Measurements from ENCODE around the gene ACKR3.

The ACKR3 gene

DNA sequence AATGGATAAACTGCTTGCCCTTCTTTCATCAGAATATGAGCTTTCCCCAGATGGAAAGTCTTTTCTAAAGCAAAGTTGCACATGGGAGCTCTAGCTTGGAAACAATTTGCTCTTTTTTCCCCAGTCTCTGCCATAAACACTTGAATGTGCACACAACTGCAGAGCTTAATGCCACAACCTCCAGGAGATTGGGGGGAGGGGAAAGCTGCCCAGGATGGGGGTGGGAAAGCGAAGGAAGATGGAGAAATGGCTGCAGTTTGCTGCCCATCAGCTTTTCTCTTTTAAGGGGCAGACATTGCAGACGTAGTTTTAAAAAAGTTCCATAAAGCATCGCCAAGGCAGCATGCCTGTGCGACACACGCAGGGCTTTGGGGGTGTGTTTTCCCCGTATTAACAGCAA lies 1.5 kb downstream of the ACKR3 start:
- DNase-seq: no peak

DNA sequence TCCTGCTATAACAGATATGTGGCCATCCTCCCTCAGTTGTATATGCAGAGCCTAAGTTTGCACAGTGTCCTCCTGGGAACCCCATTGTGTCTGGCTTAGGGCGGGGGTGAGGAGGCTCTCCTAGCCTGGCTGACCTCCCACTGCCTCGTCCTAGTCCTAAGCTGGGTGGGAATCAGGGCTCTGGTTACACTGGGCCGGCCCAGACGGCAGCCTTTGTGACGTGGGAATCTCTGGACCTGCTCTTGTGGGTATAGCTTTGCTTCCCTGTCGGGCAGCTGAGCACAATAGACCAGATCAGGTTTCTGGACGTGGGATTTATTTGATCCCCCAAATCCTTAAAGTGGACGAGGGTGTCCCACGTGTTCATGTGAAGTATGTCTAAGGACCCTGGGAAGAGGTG lies 2.9 kb downstream of the ACKR3 start:
- DNase-seq: no peak

DNA sequence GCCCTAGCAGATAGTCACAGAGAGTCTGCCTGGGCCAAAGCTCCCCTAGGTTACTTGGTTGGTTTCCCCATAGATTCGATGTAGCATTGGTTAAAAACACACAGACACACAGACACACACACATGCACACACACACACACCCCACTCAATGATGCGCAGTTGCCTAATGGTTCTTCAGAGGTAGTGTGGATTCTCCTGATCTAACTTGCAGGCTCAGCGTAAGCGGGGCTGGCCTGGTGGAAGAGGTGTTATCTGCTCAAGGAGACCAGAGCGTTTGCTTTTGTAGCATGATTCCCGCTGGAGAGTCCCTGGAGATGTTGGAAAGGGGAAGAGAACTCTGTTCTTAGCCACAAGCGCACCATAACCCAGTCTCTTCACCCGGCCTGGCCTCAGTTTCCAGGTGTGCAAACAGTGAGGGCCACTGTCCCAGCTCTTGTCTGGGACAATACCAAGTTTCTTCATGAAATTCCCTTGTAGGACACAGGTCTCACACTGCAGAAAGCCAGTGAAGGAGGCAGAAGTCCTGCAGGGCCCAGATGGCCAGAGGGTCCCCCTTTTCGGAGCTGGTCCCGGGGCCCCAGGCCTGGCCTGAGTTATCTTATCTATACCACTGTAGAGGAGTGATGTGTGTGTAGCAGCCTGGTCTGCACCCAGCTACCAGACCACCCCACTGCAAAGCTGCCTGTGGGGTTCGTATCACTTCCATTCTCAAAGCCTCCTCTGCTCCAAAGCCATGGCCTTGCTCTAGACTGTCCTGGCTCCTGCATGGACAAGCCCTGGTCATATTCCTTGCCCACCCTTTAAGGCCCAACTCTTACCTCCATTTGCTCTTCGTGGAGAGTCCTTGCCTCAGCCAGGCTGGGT lies 3.7 kb downstream of the ACKR3 start:
- no peak for DNase-seq

DNA sequence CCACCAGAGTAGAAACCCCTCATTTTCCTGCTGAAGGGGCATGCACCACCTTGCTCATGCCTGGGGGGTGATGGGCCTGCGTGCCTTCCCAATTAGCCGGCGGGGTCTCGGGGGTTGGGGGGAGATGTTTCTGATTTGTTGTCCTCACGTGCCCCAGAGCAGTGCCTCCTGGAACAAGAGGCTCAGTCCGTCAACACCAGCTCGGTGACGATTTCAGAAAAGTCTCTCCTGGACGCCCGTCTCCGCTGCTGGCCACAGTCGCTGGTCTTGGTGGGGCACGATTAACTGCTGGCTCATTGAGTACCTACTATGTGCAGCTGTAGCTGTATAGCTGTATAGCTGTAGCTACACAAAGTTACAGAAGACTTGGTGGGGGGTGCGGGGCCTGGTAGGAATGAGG lies 4.4 kb downstream of the ACKR3 start:
- no peak for DNase-seq

DNA sequence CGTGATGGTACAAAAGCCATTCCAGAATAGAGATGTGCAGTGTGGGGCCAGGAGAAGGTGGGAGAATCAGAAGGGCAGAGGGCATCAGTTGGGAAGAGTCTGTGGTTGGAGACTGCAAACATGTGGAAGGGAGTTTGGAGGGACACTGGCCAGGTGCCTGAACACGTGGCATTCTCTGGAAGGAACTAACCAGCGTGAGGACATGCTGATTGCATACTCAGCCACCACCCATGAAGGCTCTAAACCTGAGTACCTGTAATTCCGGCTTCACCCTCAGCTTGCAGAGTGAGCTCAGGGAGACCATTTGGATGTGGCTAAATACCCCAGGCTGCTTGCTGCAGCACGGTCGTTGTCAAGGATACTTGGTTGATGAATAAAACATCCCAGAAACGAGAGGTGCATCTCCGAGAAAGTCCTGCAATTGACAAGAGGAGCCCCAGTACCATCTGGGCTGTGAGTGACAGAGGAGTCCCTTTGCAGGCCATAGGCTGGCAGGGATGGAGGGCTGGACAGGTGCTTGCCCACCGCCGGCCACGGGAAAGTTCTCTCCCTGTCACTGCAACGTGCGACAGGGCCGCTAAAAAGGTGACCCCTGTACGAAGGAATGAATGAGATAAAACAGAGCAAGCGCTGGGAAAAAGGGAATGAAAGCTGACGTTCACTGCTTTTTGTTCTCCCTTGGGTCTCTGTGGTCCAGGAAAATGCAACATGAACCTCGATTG lies 5.0 kb downstream of the ACKR3 start:
- no peak for DNase-seq

DNA sequence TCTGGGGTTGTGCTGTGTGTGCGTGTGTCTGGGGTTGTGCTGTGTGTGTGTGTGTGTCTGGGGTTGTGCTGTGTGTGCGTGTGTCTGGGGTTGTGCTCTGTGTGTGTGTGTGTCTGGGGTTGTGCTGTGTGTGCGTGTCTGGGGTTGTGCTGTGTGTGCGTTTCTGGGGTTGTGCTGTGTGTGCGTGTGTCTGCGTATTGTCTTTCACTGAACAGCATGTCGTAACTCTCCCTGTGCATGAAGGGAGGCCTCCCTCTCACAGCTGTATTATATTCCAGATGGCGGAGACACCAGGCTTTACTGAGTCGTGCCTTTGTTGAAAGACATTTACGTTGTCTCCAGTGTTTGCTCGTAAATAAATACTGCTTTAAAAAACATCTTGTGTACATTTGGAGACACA lies 5.9 kb downstream of the ACKR3 start:
- DNase-seq: no peak

DNA sequence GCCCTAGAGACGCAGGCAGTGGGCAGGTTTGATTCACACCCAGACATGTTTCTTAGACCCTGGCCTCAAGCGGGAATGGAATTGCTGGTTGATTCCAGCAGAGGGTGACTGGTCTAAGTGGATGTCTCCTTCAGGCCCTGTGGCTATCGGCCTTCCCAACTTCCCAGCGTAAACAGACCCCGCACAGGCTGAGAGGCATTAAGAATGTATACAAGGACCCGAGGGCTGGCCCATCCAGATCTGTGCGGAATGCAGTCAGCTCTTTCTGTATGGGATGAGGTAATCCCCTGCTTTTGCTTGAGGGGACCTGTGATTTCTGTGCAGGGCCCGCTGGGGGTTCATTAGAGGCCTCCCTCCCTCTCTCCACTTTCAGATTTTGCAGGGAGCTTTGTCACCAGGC lies 6.5 kb downstream of the ACKR3 start:
- no peak for DNase-seq

DNA sequence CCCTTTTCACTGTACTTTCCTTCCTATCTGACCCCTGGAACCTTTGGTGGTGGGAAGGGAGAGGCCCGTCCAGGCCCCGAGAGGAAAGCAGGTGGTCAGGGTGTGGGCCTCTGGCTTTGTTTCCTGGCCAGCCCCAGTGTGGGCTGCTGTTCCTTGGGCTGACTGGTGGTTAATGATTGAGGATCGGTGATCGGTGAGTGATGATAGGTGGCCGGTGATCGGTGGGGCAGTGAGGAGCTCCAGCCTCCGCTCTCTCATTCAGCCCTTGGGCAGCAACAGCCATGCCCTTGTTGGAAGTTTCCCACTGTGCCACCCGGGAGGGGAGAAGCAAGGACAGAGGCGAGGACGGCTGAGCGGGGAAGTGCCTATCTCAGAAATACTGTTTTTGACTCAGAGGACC lies 7.3 kb downstream of the ACKR3 start:
- no peak for DNase-seq

DNA sequence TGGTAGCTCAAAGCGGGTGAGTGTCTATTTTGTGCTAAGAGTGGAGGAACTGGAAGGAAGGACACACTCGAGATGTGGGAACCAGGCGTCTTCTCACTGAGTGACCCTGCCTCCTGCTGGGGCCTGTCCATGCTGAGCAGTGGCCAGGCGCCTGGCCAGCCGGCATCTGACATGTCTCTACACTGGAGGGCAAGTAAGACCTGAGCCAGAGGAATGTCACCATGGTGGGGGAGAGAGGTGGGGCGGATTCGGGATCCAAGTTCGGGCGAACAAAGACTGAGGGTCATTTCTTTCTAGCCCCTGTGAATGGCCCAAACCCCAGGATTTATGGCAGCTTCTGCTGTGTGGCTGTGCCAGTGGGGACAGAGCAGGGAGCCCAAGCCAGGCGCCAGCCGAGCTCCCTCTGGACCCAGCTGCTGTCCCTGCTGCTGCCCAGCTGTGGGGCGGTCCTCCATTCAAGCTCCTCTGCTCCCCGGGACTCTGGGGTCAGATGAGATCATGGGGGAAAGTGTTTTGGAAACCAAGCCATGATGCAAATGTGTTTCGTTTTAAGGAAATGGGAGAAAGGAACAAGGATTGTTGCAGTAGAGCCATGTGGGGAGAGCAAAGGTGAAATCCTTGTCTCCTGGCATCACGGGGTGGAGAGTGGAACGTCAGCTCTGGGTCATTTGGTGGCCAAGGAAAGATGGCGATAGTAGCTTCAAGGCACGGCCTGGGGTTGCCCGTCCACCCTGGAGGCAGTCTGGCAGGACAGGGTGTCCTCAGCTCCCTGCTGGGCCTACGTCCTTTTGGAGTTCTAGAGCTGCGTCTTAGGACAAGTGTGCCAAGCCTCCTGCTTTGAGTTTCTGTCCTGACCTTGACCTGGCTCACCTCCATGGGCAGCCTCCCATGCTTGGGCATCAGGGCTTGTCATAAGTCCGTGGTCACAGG lies 8.1 kb downstream of the ACKR3 start:
- DNase-seq: no peak

DNA sequence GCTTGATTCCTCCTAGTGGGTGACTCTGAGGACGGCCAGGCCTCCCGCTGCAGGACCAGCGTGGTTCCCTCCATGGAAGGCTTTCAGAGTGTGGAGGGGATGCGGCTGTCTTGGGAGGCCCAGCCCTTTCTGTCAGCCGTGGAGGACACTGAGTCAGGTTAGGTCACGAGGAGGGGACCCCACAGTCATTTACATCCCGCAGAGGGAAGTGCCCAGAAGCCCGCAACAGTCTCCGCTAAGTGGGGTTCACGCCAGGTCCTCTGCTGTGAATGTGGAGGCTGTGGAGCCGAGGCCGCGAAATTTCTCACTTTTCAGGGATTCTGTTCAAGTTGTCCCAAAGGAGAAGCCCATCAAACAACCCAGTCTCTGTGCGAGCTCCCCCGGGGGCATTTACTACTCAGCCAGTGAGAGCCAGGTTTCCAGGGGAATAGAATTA lies 8.8 kb downstream of the ACKR3 start:
- DNase-seq: no peak

DNA sequence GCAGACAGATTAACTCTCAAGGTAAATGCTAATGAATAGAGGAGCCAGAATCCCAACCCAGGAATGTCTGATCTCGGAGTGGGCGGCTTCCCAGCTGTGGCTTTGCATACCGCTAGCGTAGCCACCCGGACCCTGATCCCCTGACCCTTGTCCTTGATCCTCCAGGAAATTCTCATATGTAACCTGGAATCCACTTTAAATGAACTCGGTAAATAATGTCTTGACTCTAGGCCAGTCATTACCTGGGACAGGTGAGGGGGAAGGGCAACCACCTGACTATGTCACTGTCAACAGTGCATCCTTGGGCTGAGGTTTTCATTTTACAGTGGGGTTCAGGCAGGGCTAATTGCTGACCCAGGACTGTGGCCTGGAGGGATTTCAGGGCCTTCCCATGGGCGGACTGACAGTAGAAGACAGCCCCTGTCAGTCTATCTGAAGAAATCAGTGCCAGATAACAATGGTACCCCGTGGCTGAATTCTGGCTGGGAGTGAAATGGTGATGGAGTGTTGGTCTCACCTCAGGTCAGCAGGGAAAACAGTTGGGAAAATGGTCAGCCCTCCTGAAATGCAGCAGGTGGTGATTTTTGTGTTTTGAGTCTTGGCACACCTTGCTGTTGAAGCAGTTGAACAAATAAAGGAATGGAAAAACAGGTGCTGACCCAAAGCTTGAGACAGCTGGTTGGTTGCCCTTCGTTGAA lies 9.6 kb downstream of the ACKR3 start:
- no peak for DNase-seq

DNA sequence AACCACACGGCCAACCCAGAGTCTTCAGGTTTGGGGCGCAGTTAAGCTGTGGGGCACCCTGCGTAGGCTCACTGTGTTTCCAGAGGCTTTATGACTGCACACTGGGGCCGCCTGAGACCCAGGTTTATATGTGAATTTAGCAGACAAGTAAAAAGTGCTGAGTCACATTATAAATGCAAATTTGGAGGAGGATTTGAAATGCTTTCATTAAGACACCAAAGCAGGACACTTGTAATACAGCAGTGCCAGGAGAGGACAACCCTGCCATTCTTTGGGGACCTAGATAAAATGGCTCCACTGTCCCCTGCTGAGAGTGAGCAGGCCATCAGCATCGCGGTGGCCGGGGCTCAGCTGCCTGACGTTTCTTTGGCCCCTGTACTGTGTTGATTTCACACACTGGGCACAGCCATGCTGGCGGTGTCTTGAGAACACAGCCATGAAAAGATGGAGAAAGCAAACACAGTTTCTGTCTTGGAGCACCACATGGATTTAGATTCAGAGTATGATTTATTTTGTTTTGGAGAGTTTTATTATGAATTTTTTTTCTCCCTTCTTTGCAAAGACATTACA lies 10.2 kb downstream of the ACKR3 start:
- no peak for DNase-seq

DNA sequence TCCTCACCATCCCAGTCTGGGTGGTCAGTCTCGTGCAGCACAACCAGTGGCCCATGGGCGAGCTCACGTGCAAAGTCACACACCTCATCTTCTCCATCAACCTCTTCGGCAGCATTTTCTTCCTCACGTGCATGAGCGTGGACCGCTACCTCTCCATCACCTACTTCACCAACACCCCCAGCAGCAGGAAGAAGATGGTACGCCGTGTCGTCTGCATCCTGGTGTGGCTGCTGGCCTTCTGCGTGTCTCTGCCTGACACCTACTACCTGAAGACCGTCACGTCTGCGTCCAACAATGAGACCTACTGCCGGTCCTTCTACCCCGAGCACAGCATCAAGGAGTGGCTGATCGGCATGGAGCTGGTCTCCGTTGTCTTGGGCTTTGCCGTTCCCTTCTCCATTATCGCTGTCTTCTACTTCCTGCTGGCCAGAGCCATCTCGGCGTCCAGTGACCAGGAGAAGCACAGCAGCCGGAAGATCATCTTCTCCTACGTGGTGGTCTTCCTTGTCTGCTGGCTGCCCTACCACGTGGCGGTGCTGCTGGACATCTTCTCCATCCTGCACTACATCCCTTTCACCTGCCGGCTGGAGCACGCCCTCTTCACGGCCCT lies 11.2 kb downstream of the ACKR3 start:
- DNase-seq: no peak

DNA sequence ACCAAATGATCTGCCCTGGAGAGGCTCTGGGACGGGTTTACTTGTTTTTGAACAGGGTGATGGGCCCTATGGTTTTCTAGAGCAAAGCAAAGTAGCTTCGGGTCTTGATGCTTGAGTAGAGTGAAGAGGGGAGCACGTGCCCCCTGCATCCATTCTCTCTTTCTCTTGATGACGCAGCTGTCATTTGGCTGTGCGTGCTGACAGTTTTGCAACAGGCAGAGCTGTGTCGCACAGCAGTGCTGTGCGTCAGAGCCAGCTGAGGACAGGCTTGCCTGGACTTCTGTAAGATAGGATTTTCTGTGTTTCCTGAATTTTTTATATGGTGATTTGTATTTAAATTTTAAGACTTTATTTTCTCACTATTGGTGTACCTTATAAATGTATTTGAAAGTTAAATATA lies 11.9 kb downstream of the ACKR3 start:
- DNase-seq: no peak

DNA sequence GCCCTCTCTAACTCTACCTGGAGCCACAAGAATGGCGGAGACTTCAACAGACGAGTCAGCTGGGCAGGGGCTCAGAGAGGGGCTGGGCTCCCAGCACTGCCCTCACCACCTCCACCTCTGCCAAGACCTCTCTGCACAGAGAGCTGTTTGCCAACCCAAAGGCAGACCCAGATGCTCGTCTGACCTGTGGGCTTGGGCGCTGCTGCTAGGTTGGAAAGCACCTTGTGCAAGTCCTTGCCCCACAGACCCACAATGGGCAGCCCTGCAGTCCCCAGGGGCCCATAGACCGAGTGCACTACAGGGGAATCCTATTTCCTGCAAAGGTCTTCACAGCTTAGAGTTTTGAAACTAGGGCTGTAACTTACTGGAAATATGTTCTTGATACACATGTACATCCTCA lies 13.3 kb downstream of the ACKR3 start:
- DNase-seq: no peak

DNA sequence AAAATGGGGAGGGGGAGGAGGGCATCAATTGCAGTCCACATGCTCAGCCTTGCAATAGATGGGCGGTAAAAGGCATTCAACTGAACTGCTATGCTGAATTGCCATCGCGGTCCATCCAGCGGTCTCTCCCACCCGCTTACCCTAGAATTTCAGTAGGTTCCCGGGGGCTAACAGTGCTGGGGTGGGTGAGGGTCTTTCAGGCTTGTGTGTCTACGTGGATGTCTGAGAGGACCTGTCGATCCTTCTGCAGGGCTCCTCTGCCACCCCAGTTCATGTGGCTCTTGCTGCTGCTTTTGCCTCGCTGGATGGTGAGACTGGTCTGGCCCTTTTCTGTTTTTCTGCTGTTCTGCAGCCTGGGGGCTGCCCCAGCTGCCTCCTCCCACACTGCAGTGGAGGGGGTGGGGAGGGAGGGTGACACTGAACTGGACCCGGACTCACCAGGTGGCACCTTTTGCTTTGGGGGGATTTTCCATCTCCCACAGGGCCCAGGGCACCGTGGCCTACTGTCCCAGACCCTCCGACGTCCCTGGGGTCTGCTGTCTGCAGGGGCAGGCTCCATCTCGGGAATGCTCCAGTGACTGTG lies 14.1 kb downstream of the ACKR3 start:
- DNase-seq: no peak

DNA sequence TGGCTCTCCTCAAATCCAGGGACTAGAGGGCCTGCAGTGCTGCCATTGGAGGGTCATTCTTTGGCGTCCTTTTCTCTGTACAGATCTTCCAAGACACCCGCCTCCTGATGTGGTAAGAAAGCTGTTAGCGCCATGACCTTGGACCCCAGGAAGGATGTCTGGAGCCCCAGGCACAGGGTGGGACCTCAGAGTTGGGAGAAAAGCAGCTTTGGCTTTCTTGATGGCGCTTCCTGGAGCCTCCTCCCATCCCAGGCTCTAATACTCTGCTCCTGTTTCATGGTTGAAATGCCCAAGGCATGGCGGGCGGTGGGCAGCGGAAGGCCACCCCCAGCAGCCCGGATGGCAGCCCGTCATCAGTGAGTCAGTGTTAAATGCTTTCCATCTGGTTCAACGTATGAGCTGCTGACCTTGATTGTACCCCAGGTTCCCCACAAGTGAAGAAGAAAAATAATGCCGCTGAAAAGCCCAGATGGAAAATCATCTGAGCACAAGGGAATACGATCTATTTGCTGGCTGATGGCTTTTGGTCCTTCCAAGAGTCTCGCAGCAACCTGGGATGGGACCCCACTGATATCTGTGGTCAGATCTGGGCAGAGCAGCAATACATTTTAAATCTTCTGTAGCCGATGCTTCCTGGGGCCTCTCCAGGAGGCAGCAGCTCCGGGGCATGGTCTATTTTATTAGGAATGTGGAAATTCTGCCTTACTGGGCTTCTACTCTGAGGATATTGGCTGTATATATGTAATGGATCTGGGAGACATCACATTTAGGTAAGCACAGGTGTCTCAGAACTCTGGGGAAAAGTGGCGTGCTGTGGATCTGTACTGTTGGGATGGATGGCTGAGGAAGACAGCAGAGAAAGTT lies 15.1 kb downstream of the ACKR3 start:
- DNase-seq: no peak

DNA sequence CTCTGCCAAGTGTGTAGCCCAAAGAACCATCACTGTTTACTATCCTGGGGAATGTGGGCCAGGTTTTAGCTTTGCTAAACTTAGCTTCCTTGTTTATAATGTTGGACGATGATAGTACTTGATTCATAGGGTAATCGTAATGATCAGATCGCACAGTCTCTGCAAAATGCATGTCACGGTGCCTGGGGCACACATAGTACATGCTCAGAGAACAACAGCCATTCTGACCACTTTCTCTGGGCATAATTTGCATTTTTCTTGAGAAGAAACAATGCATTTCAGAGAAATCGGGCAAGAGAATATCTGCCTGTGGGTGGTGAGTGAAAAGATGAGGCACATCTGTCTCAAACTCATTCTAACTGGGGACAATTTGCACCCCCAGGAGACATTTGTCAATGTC lies 16.3 kb downstream of the ACKR3 start:
- DNase-seq: no peak

DNA sequence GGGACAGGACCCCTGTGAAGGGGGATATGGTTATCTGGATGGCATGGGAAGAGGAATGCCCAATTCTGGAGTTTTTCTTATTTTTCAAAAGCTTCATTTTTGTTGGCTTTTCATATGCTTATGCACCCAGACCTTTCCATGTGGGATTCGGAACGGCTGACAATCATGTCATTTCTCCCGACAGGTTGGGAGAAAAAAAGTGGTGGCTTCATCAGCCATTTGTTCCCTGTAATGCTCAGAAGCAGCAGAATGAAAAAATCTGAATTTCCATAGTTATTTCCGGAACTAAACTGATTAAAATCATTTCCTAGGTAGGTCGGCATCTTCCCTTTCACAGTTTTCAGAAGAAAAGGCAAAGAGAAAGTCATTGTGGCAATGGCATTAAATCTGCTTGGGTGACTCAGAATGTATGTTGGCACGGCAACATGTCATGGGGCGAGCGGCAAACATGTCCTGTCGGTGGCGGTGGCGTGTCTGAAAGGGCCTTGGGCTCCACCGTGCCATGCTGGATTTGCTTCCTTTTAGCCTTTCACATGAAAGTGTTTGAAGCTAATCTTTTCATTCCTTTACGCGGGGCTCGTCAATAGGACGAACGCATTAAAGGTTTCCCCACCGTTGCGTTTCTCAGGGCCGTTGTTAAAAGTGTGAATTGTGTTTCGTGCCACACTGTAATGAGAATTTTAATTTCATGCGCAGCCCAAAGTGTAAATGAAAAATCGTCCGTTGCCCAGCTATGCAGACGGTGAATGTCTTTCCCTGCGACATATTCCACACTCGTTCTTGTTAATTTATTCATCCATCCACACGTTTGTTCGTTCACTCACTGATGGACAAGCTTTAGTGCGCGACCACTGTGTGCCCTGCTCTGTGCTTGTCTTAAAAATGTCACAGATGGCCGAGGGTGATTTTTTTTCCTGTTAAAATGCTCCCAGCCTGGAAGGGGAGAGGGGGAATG lies 18.5 kb downstream of the ACKR3 start:
- no peak for DNase-seq

Measured in NCI-H187 (cell line).